DLD1 (cell line): Measurements from ENCODE around the gene ENPP7.

ENCODE experiments used
- in situ Hi-C: cut with HindIII; loops from 2 replicates; pipeline ENCODE4 v1.10.0; 2017; ENCODE audit warnings: low sequenced_read_pairs

The ENPP7 gene

DNA sequence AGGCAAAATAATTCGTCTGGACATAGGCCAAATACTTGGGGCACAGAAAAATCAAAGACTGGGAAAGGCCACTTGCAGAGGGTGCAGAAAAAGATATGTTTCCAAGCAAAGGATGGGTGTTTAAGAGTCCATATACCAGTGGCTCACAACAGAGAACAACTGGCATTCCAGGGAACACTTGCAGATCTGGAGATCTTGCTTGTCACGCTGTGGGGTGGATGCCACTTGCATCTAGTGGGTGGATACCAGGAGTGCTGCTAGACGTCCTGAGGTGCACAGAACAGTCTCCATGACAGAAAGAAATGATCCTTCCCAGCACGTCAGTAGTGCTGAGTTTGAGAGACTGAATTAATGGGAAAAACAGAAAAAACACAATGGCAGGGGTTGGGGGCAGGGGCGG is 57.7 kb downstream of the ENPP7 start:
- in situ Hi-C loops, result no loop called here

DNA sequence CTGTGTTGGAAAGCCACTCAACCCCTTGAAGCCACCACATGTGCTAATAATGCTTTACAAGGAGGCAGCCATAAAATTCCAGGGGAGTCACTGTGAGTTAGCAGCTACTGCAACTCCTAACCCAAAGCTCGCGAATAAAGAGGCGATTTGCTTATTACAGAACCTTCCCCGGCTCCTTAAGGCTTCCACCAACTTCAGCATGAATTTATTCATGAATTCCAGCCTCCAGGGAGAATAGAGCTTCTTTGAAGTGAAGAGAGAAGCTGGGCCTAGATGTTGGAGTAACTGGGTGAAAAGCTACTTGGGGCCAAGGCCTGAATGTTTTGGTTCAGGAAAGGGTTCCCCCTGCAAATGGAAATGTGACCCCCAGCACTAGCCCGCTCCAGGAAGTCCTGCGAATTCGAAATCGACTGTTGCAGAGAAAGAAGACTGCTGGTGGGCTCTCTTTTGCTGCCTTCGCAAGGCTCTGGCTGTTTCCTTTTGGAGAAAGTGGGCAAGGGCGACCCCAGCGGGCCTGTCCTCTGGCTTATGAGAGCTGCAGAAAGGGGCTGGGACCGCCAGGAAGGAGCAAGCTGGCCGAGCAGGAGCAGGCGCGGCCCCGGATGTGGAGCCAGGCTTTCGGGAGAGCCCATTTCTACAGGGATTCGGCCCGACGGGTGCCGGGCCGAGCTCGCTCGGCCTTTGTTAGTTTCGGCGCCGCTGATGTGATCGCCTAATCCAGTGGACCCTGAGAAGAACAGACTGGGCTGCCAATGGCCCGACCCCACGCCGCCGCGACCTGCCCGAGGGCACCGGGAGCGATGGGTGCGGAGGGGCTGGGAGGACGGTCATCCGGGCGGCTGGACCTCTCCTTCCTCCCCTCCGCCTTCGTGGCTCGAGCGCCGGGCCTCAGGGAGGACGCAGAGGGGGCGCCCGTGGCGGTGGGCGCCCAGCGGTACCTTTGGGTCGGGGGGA is 58.5 kb downstream of the ENPP7 start:
- in situ Hi-C loops, result no loop called here

DNA sequence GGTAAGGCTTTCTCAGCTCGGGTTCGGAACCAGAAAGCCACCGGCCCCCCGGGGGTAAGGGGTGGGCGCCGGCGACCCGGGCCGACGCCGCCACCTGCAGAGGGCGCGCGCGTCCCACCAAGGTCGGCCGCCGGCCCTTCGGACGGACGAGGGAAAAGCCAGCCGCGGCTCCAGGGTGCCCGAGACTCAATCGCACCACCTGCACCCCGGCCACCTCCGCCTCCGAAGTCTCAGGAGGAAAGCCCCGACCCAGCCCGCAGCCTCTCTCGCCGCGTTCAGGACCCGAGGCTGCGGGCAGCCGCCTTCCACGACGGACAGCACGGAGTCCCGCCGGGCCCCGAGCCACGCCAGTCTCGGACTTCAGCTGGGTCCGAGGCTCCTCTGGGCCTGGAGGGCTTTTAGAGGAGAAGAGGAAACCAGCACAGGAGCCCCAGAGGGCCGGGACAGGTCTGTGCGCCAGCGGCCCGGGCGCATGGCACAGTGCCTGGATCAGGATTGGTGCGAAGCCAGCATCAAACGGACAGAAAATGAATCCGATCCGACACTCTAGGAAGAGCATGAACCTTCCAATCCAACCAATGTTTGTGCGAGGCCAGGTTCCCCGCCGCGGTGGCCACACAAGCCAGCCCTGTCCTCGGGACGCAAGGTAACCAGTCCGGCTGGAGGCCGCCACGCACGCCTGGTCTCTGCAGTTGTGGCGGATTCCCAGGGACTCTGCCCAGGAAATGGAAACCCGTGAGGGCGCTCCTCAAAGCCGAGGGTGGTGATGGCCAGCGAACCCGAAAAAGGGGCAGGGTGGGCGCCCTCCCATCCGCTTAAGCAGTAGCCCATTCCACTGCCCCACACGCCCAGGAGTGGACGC is 59.4 kb downstream of the ENPP7 start:
- in situ Hi-C loops, result loop anchor here (10.0 kb wide), 1 partner anchor 45 kb away; no protein-coding TSS in a partner anchor

GRCh38 chr17:79790805-79791734 is 60.3 kb downstream of the ENPP7 start:
- in situ Hi-C loops, result loop anchor here (10.0 kb wide), 1 partner anchor 46 kb away; no protein-coding TSS in a partner anchor

DNA sequence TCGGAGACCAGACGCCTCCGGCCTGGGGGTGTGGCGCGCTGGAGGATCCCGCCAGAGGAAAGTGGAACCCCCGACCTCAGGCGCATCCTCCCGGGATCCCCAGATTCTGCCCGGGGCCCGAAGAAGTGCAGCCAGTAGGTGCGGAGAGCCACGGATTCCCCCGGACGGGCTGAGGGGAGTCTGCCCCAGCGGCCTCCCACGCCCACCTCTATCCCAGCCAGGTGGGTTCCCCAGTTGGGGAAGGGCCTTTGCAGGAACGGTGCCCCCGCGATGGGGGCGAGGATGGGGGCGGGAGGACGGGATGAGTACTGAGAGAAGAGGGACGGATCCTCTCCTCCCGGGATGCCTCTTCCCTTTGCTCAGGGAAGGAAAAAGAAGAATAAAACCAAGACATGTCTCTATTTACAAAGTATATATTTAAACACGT is 61.0 kb downstream of the ENPP7 start:
- in situ Hi-C loops, result loop anchor here (10.0 kb wide), 1 partner anchor 47 kb away; no protein-coding TSS in a partner anchor
